NCI-H2029 (cell line): ENCODE data around the gene CEP290.
A peak's percentile ranks its signal among the peaks of the same experiment; 100 is the strongest.
"Not testable (repeated sequence)": the region's sequence is repeated elsewhere in the genome, so short reads cannot be mapped to it uniquely, and the experiment has no call there.

Source experiments
- DNase-seq: peaks from one replicate; lab custom pipeline; 2025; lab: John Stamatoyannopoulos, UW

The CEP290 gene

GRCh38 chr12:88141425-88141773, 489 bp downstream of the CEP290 start:
- DNase-seq: no peak

DNA sequence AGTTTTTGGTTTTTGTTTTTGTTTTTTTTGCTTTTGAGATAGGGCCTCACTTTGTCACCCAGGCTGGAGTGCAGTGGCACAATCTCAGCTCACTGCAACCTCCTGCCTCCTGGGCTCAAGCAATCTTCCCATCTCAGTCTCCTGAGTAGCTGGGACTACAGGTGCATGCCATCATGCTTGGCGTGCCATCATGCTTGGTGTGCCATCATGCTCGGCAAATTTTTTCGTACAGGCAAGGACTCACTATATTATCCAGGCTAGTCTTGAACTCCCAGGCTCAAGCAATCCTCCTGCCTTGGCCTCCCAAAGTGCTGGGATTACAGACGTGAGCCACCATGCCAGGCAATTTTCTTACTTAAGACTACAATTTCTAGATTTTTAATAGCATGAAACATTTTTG, 2.2 kb downstream of the CEP290 start:
- DNase-seq: not testable (repeated sequence)

DNA sequence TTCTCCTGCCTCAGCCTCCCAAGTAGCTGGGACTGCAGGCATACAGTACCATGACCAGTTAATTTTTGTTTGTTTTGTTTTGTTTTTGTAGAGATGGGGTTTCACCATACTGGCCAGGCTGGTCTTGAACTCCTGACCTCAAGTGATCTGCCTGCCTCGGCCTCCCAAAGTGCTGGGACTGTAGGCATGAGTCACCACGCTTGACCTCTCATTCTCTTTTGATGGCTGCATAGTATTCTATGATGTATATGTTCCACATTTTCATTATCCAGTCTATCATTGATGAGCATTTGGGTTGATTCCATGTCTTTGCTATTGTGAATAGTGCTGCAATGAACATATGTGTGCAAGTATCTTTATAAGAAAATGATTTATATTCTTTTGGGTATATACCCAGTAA, 8.7 kb downstream of the CEP290 start:
- DNase-seq: not testable (repeated sequence)

GRCh38 chr12:88132392-88132791, 9.5 kb downstream of the CEP290 start:
- no peak for DNase-seq

- no peak for DNase-seq
Observed at GRCh38 chr12:88127855-88128254, 14.0 kb downstream of the CEP290 start.

DNA sequence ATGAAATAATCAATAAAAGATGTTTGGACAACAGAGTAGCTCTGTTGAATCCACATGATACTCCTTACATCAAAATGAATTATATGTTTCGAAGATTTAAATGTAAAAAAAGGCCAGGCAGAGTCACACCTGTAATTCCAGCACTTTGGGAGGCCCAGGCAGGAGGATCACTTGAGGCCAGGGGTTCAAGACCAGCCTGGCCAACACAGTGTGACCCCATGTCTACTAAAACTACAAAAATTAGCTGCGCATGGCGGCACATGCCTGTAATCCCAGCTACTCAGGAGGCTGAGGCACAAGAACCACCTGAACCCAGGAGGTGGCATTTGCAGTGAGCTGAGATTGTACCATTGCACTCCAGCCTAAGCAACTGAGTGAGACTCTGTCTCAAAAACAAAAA, 14.8 kb downstream of the CEP290 start:
- DNase-seq: no peak

DNA sequence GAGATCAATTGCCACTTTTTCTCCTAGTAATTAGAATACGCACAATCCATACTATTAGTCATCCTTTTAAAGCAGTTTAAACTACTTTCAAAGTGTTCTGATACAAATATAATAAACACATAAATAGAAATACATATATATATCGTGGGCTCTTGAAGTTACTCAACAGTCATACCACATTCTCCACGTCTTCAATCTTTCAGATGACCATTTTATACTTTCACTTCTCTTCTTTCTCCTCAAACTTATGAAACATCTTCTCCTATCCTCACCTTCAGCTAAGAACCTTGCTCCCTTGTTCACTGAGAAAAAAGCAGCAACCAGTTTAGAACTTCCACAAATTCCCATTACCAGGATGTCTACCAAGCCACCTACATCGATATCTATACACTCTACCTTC, 19.2 kb downstream of the CEP290 start:
- DNase-seq: no peak

GRCh38 chr12:88113871-88114270, 28.0 kb downstream of the CEP290 start:
- no peak for DNase-seq

- peak; percentile 53 for DNase-seq
Observed at GRCh38 chr12:88111074-88111652, 30.7 kb downstream of the CEP290 start.

DNA sequence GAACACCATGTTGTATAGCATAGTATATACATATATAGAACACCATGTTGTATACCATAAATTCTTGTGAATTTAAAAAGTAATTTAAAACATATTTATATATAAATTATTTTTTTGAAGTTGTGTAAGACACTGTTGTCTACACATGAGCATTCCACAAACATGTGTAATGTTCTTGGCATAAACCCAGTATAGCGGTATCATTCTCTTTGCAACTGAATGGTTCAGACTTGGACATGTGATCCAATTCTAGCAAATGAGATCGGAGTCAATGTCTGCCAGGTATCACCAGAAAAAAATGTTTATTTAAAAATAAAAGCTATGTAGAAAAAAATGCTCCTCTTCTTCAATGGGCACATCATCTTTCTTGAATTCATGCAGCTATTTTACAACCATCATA, 33.9 kb downstream of the CEP290 start:
- DNase-seq: no peak

DNA sequence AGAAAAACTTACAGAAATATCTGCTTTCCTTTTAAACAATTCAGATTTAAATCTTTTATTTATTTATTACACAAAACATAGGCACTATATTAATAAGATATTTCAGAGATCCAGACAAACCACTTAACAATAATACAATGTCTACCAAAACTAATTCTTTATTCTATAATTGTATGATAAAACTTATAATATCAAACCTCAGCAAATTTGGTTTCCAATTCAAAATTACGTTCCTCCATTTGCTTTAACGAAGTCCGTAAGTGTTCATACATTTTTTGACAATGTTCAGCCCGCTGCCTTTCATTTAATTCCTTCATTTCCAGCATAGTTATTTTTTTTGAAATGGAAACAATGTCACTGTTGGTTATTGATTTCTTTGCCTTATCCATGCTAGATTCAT, 48.3 kb downstream of the CEP290 start:
- DNase-seq: no peak

GRCh38 chr12:88092771-88093170, 49.1 kb downstream of the CEP290 start:
- DNase-seq: no peak

DNA sequence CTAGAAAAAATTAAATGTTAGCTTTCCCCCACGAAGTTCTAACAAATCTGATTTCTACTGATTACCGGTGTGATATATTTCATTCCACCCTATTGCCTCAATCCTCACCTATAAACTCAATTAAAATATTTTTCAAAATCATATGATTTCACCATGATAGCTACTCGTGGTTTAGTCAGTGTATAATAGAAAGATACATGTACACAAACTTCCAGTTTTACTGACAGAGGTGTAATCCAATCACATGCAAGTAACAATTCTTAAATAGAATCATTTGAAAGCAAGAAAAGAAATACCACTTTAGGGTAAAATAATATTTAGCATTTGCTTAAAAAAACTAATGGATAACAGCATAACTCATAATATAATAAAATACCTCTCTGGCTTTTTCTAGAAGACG, 57.7 kb downstream of the CEP290 start:
- DNase-seq: no peak

DNA sequence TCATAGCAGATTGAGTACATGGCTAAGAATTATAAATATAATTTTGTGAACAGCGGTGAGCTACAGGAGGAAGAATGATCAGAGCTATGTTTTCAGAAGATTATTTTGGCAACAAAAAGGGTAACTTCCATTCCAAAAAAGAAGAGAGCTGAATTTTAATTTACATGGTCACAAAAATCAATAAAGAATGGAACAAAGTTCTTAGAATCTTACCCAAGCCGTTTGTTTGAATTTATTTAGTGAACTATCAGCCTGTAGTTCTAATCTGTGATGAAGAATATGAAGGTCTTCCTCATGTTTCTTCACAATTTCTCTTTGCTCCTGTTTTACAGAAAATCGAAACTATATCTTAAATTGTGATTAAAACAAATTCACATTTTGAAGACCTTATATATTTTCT, 58.3 kb downstream of the CEP290 start:
- DNase-seq: no peak

DNA sequence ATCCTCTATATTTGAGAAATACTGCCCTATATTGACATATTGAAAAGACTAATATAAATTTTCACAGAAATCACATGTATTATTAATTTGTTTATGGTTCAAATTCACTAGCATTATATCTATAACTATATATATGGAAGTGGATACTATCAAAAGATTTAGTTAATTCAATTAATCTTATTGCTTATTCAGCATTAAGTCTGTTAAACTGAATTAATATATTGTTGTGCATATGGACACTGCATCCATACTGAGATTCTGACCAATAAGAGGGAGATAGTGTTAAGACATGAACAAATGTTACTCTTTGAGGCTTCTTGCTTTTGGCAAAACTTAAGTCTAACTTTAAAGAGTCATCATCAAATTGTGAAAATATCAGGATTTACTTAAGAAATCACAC, 60.6 kb downstream of the CEP290 start:
- no peak for DNase-seq

- DNase-seq: no peak
Observed at GRCh38 chr12:88067301-88067700, 74.6 kb downstream of the CEP290 start.

GRCh38 chr12:88063375-88063774, 78.5 kb downstream of the CEP290 start:
- no peak for DNase-seq

DNA sequence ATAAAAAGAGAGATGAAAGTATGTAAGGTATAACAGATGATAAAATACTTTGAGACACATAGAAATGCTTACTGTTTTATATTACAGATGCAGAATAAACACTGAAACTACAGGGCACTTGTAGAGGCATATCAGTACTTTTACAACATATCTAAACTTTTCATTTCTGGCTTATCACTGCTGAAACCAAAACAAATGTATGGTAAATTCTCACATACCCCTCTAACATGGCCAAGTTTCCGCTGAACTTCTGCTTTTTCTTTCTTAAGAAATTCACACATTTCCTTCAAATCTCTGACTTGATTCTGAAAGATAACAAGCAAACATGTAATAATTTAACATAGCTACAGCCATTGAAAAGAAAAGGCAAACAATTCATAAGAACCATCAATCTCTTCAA, 79.4 kb downstream of the CEP290 start:
- DNase-seq: no peak

- no peak for DNase-seq
Observed at GRCh38 chr12:88058719-88059077, 83.2 kb downstream of the CEP290 start.

DNA sequence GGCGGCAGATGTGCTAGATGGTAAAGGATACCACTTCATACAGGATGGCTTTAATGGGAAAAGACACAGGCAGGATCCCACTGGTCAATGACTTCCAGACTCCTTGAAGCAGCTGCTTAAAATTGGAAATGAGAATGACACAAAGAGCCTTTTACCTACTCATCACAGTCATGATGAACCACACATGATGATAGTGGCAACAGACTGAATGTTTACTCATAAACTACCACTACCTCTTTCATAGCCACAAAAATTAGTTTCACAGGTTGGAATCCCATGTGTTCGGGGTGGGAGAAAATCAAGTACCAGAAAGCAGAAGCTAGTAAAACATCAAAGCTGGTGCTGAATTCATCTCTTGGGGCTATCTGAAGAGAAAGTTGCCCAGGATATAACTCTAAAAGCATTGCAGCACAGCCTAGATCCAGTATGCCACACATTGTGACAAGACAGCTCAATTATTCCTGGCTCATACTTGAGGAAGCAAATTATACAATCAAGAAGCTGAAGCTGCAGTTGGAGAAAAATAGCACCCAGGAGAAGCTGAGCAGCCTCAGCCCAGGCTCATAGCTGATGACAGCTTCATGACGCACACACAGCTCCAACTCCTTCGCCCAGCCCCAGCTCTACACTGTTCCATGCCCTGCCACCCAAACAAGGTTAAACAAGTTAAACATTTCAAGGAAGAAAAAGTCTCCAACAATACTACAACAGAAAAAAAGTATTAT, 83.7 kb downstream of the CEP290 start:
- no peak for DNase-seq

DNA sequence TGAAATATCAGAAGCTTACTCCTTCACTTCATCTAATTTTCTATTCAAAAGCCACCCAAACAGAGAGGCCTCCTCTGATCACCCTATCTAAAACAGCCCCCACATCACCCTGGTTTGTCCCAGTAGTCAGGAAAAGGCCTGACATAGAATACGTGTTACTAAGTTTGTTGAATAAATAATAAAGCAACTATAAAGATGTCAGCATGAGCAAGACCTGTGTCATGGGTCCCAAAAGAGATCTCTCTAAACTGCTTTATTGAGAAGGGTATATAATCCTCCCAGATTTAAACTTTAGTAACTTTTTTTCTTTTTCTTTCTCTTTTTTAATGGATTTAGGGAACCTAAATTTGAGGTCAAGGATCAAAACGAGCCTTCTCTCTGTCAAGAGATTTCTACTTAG, 85.3 kb downstream of the CEP290 start:
- DNase-seq: no peak

GRCh38 chr12:88052686-88053085, 89.2 kb downstream of the CEP290 start:
- no peak for DNase-seq

DNA sequence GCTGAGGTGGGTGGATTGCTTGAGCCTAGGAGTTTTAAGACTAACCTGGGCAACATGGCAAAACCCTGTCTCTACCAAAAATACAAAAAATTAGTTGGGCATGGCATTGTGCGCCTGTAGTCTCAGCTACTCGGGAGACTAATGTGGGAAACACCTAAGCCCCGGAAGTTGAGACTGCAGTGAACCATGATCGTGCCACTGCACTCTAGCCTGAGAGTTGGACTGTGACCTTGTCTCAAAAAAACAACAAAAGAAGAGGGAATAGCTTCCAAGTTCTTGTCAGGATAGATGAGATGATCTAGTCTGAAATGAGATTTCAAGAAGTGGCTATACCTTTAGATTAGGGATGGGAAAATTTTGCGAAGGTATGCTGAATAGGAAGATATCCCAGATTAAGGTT, 97.9 kb downstream of the CEP290 start:
- no peak for DNase-seq

- no peak for DNase-seq
Observed at GRCh38 chr12:88037770-88038169, 104.1 kb downstream of the CEP290 start.
